ENCODE results near the gene VDR.

VDR gene

GRCh38 chr12:47878918-47879481 lies 25.8 kb downstream of the VDR start:
- H3K4me1 ChIP-seq (ENCODE audit: low read length): peaks cover 23% of the 10 kb centered on the region
- no peaks in the 10 kb centered on the region for H3K9me3 ChIP-seq (replicated peaks; ENCODE audit: insufficient read depth, low read length)
- no peak overlapping the region for H3K9ac ChIP-seq (ENCODE audit: low read length)
- H3K36me3 ChIP-seq (replicated peaks; ENCODE audit: insufficient read depth, low read length): 0 out of 2 replicates have a peak, but pooled peaks cover 3% of the 10 kb centered on the region
- no peak for DNase-seq
- H3K27ac ChIP-seq (ENCODE audit: low read length): no peak overlapping the region
- no peak overlapping the region for H3K4me3 ChIP-seq (ENCODE audit: low read length)
- H3K9me2 ChIP-seq (replicated peaks; ENCODE audit: insufficient read depth, low read length): no peaks in the 10 kb centered on the region
- H4K20me1 ChIP-seq (ENCODE audit: insufficient read depth, low read length): no peaks in the 10 kb centered on the region
- TF ChIP-seq CTCF (IDR thresholded peaks at IDR 0.05; ENCODE audit: low read length) (no peak), EZH2 (optimal IDR thresholded peaks at IDR 0.05; ENCODE audit: low read depth, low read length) (no peak), EZH2phosphoT487 (IDR thresholded peaks at IDR 0.05; ENCODE audit: low read length) (no peak)
- no peak overlapping the region for H3K4me2 ChIP-seq (ENCODE audit: low read depth, low read length)
- peaks cover 75% of the 10 kb centered on the region for H3K79me2 ChIP-seq (ENCODE audit: low read length)
- H3F3A ChIP-seq (ENCODE audit: insufficient read depth, low read length): peaks cover 4% of the 10 kb centered on the region; the same call in 1 of the 2 replicates
- no peaks in the 10 kb centered on the region for H3K27me3 ChIP-seq (replicated peaks; ENCODE audit: insufficient read depth, low read length)
- H2AFZ ChIP-seq (ENCODE audit: low read length): no peak overlapping the region

DNA sequence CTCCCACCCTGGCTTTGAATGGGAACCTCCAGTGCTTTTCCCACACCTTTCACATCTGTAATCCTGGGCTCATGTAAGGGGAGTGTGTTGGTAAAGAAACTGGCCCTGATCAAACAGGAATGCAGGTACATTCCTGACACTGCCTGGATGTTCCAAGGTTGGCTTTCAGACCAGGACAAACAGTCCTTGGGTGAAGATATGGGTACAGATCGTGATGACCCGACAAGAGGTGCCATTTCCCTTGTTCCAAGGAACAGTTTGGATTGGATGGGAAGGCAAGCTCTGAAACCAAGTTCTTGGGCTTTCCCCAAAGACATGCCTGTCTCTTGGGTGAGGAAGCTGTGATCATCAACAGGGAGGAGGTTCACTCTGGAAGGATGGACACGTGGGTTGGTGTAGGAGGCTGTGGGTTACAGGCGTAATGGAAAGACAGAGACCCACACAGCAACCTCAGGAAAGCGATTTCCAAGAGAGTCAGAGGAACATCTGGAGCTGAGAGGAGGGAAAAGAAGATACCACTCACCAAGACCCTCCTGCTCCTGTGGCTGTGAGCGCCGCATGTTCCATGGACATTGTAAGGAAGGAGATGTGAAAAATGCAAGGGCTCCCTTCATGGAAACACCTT lies 26.4 kb downstream of the VDR start:
- Histone ChIP-seq H3K4me2 (ENCODE audit: low read depth, low read length) (no peak overlapping the region), H3K9ac (ENCODE audit: low read length) (no peak overlapping the region), H3K27me3 (replicated peaks; ENCODE audit: insufficient read depth, low read length) (no peaks in the 10 kb centered on the region), H3K36me3 (replicated peaks; ENCODE audit: insufficient read depth, low read length) (0 out of 2 replicates have a peak, but pooled peaks cover 3% of the 10 kb centered on the region), H3K79me2 (ENCODE audit: low read length) (peaks cover 74% of the 10 kb centered on the region), H3K9me2 (replicated peaks; ENCODE audit: insufficient read depth, low read length) (no peaks in the 10 kb centered on the region), H3F3A (ENCODE audit: insufficient read depth, low read length) (peaks cover 1% of the 10 kb centered on the region; the same call in 1 of the 2 replicates), H2AFZ (ENCODE audit: low read length) (no peak overlapping the region), H3K9me3 (replicated peaks; ENCODE audit: insufficient read depth, low read length) (no peaks in the 10 kb centered on the region), H3K27ac (ENCODE audit: low read length) (no peak overlapping the region), H3K4me3 (ENCODE audit: low read length) (no peak overlapping the region), H3K4me1 (ENCODE audit: low read length) (peaks cover 17% of the 10 kb centered on the region), H4K20me1 (ENCODE audit: insufficient read depth, low read length) (no peaks in the 10 kb centered on the region)
- TF ChIP-seq EZH2 (optimal IDR thresholded peaks at IDR 0.05; ENCODE audit: low read depth, low read length) (no peak), EZH2phosphoT487 (IDR thresholded peaks at IDR 0.05; ENCODE audit: low read length) (no peak), CTCF (IDR thresholded peaks at IDR 0.05; ENCODE audit: low read length) (no peak)
- DNase-seq: no peak

DNA sequence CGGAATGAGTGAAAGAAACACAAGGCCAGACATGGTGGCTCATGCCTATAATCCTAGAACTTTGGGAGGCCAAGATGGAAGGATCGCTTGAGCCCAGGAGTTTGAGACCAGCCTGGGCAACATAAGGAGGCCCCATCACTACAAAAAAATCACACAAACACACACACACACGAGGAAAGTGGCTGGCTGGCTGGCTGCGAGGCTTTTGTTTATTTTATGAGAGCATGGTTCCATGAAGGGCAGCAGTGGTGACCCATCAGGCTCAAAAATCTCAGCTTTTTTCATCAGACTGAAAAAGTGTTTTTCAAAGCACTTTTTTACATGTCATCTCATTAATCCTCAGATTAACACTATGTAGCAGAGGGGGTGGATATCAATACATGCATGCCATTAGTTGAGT lies 27.7 kb downstream of the VDR start:
- no peaks in the 10 kb centered on the region for H4K20me1 ChIP-seq (ENCODE audit: insufficient read depth, low read length)
- H3K27ac ChIP-seq (ENCODE audit: low read length): no peak overlapping the region
- H3K4me1 ChIP-seq (ENCODE audit: low read length): peaks cover 15% of the 10 kb centered on the region
- no peaks in the 10 kb centered on the region for H3K9me3 ChIP-seq (replicated peaks; ENCODE audit: insufficient read depth, low read length)
- no peak overlapping the region for H3K4me2 ChIP-seq (ENCODE audit: low read depth, low read length)
- 0 out of 2 replicates have a peak, but pooled peaks cover 3% of the 10 kb centered on the region for H3K36me3 ChIP-seq (replicated peaks; ENCODE audit: insufficient read depth, low read length)
- no peak overlapping the region for H2AFZ ChIP-seq (ENCODE audit: low read length)
- no peak for TF ChIP-seq EZH2 (optimal IDR thresholded peaks at IDR 0.05; ENCODE audit: low read depth, low read length)
- no peak for TF ChIP-seq EZH2phosphoT487 (IDR thresholded peaks at IDR 0.05; ENCODE audit: low read length)
- no peak for TF ChIP-seq CTCF (IDR thresholded peaks at IDR 0.05; ENCODE audit: low read length)
- H3K79me2 ChIP-seq (ENCODE audit: low read length): peaks cover 69% of the 10 kb centered on the region
- H3K27me3 ChIP-seq (replicated peaks; ENCODE audit: insufficient read depth, low read length): no peaks in the 10 kb centered on the region
- no peak for DNase-seq
- H3K9ac ChIP-seq (ENCODE audit: low read length): no peak overlapping the region
- H3K4me3 ChIP-seq (ENCODE audit: low read length): no peak overlapping the region
- H3F3A ChIP-seq (ENCODE audit: insufficient read depth, low read length): no peaks in the 10 kb centered on the region
- H3K9me2 ChIP-seq (replicated peaks; ENCODE audit: insufficient read depth, low read length): no peaks in the 10 kb centered on the region
